NK-92 (cell line): ENCODE measurements around the gene LRRC71.

Source experiments
- DNase-seq: peaks from one replicate; lab custom pipeline; 2025; ENCODE audit not compliant: unreplicated experiment; lab: John Stamatoyannopoulos, UW

LRRC71 gene

DNA sequence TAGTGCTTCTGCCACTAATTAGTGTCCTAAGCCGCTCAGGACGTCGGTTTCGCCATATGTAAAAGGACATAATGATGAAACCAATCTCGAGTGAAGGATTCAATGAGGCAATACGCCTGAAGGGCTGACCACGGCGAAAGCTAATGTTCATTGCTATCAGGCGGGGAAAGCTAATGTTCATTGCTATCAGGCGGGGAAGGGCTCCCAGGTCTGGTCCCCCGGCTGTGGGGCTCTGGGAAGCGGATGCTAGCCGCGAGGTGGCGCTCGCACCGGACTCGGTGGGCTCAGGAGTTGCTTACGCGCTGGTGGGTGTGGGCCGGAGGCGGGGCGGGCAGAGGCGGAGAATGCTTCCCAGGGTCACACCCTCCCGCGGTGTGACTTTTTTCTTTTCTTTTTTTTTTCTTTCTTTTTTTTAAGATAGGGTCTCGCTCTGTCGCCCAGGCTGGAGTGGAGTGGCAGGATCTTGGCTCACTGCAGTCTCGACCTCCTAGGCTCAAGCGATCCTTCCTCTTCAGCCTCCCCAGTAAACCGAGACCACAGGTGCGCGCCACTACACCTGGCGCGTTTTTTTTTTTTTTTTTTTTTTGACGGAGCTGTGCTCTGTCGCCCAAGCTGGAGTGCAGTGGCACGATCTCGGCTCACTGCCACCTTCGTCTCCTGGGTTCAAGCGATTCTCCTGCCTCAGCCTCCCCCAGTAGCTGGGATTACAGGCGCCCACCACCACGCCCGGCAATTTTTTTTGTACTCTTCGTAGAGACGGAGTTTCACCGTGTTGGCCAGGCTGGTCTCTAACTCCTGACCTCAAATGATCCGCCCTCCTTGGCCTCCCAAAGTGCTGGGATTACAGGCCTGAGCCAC is 28.0 kb upstream of the LRRC71 start:
- DNase-seq, result peak; percentile 19

DNA sequence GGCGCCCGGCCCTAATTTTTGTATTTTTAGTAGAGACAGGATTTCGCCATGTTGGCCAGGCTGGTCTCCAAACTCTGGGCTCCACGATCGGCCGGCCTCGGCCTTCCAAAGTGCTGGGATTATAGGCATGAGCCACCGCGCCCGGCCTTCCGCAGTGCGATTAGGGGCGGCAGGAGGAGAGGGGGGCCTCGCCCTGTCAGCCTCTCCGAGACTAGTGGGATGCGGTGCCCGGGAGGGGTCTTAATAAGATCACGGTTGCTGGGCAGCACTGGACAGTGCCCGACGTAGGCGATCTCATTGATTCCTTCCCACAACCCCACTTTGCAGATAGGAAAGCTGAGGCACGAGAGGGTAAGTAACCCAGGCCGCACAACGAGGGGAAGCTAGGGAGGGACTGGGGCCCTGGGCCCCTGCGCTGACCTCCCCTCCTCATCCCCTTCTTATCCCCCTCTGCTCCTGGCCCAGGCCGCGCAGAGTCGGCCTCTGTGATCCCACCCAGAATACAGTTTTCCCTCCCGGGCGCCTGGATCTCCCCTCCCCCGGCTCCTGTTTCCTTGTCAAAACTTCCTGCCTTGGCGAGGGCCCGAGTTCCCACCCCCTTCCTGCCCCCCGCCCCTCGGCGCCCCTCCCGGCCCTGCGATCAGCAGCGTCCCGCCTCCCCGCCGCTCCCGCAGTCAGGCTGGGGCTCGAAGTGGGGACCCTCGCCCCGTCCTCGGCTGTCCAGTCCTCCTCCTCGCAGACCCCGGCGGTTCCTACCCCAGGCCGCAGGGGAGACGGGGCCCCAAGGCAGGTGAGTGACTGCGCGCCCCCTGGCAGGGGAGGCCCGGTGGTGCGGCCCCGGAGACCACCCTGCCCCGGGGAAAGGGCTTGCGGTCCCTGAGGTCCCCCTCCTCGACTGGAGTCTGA is 27.1 kb upstream of the LRRC71 start, which contains the start of gene PEAR1:
PEAR1 (plus strand) TSS at position 671 of the 906 bp plus-strand sequence. CDS start 10,209 bp downstream, outside the sequence.
- DNase-seq, result no peak

DNA sequence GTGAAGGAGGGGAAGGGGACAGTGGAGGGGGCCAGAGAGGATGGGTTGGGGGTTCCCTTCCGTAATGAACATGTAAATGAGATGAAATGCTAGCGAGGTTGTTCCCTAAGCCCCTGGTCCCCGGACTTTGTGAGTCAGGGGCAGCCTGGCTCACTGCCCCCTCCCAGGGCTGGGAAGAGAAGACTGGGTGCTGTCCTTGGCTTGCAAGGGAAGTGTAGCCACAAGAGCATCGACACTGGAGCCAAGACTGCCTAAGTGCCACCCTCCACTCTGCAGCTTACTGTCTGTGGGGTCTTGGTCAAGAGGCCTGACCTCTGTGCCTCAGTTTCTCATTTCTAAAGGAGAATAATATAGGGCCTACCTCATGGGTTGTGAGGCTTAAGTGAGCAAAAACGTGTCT is 26.4 kb upstream of the LRRC71 start:
- DNase-seq, result no peak

DNA sequence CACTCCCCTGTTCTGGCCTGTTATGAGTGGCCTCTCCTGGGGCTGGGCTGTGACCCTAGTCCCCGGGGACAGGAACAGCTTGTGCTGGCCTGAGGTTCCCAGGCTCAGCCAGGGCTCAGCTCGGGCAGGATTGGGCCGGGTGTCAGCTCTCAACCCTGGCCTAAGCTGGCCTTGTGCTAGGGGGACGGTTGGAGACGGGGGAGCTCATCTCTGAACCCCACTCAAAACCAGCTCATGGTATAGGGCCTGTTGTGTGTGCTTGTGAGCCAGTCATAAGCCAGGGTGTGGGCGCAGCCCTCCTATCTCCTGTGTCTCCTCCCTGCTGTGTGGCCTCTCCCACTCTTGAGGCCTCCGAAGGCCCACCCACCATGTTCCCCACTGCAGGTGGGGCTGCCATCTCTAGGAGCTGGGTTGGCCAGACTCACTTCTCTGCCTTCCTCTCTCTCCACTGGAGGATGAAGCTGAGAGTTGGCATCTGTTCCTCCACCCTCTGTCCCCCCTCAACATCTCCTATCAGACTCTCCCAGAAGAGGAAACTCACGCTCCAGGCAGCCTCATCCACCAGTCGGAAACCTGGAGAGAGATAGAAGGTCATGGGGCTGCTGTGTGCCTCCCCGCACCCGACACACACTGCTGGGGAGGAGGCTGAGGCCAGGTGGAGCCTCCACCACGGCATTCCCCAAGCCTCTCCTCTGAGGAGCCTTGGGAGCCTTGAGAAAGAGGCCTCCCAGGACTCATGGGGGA is 25.5 kb upstream of the LRRC71 start:
- no peak for DNase-seq

DNA sequence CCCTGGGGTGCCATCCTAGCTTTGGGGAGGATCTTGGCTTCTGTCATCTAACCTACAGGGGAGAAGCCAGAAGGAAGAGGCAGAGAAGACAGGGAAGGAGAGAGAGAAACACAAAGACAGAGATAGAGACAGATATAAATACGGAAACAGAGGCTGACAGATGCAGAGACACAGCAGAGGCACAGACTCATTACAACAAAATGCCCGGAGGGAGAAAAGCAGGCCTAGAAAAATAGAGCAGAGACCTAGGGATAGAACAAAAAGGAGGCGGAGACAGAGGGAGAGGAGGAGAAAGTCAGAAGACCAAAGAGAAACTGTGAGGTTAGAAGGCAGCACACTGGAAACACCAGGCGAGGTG is 25.0 kb upstream of the LRRC71 start:
- no peak for DNase-seq

DNA sequence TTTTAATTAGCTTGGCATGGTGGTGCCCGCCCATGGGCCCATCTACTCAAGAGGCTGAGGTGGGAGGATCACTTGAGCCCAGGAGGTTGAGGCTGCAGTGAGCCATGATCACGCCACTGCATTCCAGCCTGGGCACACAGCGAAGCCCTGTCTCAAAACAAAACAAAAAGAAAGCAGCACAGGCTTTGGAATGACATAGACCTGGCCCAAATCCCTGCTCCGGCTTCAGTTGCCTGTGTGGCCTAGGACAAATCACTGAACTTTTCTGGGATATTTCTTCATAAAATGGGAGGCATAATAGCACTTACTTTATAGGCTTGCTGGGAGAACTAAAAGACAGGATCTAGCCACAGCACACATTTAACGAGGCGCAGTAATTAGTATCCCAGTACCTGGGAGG is 24.5 kb upstream of the LRRC71 start:
- no peak for DNase-seq

DNA sequence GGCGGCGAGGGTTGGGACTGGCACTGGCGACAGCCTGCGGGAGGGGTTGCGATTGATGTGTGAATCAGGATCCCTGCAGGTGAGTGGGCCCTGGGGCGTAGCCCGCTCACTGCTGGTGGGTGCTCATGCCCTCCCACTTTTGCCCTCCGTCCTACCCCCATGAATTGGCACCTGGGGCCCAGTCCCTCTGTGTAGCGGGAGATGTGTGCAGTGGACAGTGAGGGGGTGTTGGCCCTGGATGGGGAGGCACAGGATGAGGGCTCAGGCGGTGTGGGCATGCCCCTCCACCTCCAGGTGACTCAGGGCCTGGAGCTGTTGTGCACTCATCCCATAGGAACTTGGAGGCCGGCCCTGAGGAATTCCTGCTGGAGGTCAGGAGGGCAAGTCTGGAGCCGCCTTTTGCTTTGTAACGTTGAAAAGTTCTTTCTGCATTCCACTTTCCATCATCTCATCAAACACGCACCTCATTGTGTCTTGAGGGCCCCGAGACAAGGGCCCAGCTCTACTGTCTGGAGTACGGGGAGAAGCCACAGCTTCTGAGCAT is 23.9 kb upstream of the LRRC71 start:
- no peak for DNase-seq

DNA sequence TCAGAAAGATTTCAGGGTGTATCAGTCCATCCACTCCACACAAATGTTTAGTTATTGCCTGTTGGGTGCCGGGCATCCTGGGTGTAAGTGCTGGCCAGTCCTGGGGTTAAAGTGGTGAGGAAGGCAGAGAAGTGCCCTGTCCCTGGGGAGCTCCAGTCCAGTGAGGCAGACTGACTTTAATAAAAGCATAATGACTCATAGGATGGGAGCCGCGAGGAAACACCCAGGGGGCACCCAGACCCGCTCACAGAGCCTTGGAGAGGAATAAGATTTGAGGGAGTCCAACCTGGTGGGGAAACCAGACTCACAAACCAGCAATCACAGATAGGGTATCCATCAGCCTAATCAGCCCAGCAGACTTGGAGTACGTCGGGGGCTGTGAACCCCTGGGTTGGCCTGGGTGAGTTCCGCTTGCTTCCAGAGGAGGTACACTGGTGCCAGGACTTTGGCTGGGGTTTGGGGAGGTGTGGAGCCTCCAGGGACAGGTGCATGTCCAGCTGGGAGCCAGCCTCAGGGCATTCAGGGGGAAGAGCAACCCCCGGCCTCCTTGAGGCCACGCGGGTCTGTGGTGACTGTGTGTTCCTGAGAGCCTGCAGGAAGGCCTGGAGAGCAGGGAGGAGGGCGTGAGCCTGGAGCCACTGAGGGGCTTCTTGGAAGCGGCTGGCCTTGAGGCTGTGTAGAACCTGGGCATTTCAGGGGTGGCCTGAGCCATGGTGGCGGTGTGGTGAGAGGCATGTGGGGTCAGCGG is 23.2 kb upstream of the LRRC71 start:
- no peak for DNase-seq

DNA sequence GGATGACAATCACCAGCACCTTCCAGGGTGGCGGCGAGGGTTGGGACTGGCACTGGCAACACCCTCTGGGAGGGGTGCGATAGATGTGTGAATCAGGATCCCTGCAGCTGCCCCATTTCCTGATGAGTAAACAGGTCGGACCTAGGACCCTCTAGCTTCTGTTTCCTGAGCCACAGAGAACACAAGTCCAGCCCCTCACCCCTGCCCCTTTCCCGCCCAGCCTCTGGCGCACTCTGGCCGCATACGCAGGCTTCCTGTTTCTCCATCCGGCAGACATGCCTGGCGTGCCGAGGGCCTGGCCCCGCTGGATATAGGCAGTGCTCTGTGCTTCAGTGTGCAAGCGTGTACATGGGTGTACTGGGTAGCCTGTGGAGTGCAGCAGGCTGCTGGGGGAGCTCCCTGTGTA is 22.3 kb upstream of the LRRC71 start:
- DNase-seq, result no peak

DNA sequence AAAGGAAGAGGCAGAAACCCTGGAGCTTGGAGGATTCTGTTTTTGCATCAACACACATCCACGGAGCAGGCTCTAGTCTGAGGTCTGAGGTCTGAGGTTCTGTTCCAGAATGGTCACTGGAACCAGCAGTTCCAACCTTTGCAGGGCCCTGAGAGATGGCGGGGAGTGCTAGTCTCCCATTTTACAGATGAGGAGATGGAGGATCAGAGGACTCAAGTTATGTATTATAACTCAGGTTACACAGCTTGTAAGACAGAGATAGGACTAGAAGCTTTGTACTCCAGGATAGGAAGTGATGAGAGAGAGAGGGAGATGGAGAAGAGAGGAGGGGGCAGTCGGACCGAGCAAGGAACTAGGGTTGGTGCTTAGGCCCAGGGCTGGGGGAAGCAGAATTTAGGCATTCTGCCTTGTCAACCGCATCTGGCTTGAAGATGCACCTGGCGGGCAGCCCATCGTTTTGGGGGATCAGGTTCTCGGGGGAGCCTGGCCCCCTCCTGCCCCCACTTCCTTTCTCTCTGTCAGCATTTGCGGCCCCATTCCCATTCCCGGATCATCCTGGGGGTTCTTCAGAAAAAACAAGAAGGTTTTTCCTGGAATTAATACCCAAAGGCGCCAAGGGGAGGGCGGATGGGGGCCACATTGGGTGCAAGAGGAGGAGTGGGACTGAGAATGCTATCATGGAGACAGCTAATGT is 21.3 kb upstream of the LRRC71 start:
- no peak for DNase-seq

DNA sequence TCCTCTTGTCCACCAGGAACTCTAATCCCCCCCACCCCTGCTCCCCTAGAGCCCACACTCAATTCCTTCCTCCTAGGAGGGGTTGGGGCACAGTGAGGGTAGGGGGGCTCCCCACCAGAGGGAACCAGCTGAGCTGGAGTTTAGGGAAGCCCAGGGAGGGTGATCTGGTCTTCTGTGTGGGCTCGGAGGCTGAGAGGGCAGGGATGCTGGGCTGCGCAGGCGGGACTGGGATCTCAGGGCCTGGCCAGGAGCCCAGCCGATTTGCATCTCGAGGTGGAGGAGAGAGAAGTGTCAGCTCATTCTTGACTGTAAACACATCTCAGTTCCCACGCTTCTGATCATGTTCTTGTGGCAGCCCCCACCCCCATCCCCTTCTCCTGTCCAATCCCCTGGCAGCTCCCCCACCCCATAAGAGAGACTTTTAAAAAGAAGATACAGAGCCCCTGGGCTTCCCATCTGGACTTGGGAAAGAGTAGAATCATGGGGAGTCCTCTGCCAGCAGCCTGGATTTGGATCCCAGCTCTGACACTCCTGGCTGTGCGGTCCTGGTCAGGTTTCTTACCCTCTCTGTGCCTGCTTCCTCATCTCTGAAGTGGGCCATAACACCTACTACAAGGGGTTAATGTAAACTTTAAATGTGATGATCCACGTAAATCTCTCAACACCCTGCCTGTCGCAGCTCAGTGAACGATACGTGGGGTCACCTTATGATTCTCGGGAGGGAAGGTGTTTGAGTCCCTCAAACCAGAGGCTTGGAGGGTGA is 20.3 kb upstream of the LRRC71 start:
- DNase-seq, result no peak

DNA sequence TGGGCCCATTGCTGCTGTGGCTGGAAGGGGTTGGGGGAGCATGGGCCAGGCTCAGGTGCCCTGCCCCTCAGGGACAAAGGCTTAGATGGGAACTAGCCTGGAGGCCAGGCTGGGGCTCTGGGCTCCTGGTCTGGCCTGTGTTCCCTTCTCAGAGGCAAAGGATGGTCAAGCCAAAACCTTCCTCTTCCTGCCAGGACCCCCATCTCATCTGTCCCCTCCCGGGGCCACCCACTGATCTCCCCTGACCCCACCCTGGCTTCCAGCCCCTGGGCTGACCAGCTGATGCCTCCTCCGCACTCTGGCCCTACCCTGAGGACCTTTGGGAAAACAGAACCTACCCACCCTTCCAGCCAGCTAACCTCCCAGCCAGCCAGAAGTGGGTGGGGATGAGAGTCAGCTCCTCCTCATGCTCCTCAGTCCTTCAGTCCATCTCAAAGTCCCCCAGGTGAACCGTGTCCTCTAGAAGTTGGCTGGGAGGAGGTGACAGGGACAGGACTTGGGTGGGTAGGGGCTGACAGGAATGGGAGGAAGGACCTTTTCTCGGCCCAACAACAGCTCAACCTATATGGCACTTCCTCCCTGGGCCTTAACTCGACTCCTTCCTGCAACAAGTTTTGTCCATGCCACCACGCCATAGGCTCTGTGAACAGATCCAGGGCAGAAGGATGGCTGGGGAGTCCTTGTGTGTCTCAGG is 19.4 kb upstream of the LRRC71 start:
- no peak for DNase-seq

DNA sequence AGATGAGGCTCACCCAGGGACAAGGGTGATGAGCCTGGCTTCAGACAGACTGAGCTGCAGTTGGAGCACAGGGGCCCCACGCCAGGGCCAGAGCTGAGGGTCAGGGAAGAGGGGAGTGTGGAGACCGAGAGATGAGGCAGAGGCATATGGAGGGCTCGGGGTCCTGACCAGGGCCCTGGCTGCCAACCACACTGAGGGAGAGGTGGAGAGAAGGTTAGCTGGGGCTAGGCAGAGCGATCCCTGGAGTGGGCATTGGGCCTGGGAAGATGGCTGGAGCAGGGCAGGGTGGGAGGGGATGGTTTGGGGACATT is 18.9 kb upstream of the LRRC71 start:
- no peak for DNase-seq

DNA sequence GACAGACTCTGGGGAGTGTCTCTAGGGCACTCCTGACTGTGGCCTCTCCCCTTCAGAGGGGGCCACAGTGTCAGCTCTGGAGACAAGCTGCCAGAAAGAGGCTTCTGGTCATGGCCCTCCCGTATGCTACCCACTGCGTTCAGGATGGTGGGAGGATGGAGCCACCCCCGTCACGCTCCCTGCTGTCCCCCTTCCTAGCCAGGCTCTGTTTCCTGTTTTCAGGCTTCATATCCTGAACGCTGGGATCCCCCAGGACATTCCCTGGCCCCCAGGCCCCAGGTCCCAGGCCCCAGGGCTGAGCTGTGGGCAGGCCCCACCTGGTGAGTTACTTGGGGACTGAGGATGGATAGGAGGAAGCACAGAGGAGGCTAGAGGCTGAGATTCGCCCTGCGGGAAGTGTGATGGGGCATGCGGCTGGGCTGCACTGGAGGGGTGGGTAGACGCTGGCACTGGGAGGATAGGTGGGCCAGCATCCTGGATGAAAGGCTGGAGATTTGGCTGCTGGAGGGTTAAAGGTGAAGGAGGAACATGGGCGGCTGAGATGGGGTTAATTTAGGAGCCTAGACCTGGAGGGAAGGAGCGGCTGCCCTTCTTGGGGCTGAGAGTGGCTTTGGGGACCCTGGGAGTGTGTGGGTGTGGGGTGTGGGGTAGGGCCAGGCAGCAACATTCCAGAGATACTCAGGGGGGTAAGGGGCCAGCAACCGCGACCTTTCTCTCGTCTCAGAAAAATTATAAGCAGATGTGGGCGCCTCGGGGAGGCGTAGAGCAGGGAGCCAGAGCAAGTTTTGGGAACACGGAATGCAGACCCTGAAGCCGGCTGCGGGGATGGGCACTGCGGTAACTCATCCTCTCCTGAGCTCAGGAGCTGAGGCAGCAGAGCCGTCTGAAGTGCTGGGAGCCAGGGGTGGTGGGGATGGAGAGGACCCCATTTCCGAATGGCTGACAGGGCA is 18.2 kb upstream of the LRRC71 start:
- no peak for DNase-seq

DNA sequence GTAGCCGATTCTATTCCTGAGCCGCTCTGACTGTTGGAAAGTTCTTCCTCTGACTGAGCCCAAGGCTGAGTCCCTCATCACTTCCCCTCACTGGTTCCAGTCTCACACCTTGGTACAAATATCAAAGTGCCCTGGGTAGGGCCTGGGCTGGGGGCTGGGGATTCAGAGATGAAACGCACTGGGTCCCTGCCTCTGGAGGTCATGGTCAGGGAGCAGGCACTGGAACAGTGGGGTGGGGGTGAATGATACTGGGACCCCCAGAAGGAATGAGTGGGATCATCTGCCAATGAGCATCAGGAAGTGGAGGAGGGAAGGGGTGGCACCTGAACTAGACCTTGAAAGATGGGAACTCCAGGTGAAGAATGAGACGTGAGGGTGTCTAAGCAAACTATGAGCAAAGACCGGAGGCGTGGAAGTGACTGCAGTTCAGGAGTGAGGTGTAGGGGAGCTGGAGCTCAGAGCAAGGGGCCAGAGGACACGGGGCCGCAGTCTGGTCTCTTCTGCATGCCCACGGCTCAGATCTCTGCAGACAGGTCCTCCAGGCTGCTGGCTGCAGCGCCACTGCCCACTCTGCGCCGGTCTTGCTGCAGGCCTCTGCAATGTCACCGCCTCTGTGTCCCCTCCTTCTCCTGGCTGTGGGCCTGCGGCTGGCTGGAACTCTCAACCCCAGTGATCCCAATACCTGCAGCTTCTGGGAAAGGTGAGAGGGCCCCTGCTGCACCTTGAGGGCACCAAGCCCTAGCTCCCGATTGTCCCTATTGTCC is 16.9 kb upstream of the LRRC71 start:
- DNase-seq, result no peak

DNA sequence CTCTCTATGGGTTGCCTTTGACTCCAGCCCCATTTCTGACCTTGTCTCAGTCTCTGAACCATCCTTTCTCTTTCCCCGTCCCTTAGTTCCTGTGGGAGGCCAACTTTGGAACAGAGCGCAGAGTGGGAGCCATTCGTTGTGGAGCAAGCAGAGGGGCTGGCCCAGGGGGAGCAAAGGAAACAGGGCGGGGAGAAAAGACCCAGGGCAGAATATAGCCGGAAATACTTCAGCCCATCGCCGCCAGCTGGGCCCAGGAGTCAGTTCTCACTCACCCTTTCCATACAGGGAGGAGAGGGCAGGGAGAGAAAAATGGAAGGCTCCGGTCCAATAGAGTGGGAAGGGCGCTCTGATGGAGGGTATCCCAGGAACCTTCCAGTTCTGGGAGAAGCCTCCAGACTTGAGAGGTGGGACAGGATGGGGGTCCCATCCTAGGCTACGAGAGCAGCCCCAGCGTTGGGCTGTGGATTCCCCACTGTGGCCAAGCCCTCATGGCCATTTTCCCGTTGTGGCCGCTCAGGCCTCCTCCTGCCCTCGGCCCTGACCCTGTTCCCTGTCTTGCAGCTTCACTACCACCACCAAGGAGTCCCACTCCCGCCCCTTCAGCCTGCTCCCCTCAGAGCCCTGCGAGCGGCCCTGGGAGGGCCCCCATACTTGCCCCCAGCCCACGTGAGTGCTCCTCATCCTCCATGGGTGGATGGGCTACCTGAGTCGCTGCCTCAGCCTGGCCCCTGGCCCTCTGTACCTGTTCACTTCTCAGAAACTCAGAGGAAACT is 16.1 kb upstream of the LRRC71 start:
- DNase-seq, result no peak
